Nephron progenitor cell (in vitro differentiated cells): ENCODE data around the gene ABLIM1.

Source experiments
- DNase-seq: peaks from one replicate; pipeline ENCODE4 v3.0.0; 2021
- H3K27ac Mint-ChIP-seq: 2 replicates; pipeline ENCODE4 v1.8.0; 2021; ENCODE audit warnings: mild to moderate bottlenecking, moderate library complexity, mixed read lengths
- H3K27me3 Mint-ChIP-seq: 2 replicates; pipeline ENCODE4 v1.8.0; 2021; ENCODE audit warnings: mild to moderate bottlenecking, low read depth, mixed read lengths; ENCODE audit not compliant: poor library complexity
- H3K36me3 Mint-ChIP-seq: 2 replicates; pipeline ENCODE4 v1.8.0; 2021; ENCODE audit warnings: low read depth, mixed read lengths
- H3K4me1 Mint-ChIP-seq: 2 replicates; pipeline ENCODE4 v1.8.0; 2021; ENCODE audit warnings: mixed read lengths
- H3K4me3 Mint-ChIP-seq: 2 replicates; pipeline ENCODE4 v1.8.0; 2021; ENCODE audit warnings: mild to moderate bottlenecking, moderate library complexity, mixed read lengths
- H3K9me3 Mint-ChIP-seq: 2 replicates; pipeline ENCODE4 v1.8.0; 2021; ENCODE audit warnings: mild to moderate bottlenecking, moderate library complexity, mixed read lengths
- TF ChIP-seq, protein P1 (sequence below): fragments of 200-600 bp; sonication (generic); IDR thresholded peaks from 2 replicates; pipeline ENCODE4 v1.5.0; 2021; ENCODE audit warnings: antibody characterized with exemption

The ABLIM1 gene

DNA sequence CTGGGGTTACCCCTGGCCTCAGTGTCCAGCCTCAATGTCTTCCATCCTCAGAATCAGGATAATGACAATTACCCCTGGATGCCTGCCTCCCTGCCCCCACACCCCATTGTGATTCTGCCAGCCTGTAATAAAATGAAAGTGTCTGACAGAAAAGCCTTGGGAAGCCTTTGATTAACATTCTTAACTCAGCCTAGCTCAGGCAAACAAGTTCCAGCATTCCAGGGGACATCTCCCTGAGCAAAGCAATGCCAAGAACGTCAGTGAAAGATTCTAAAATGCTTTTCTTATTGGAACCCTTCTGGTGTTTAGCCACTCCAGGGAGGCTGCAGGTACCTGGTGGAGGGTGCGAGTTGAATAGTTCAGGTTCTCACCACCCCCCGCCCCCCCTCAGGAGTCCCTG is 272.5 kb downstream of the ABLIM1 start:
- H3K9me3 Mint-ChIP-seq = no peaks in the 10 kb centered on the region
- no peak overlapping the region for H3K4me3 Mint-ChIP-seq
- TF ChIP-seq, protein P1, sequence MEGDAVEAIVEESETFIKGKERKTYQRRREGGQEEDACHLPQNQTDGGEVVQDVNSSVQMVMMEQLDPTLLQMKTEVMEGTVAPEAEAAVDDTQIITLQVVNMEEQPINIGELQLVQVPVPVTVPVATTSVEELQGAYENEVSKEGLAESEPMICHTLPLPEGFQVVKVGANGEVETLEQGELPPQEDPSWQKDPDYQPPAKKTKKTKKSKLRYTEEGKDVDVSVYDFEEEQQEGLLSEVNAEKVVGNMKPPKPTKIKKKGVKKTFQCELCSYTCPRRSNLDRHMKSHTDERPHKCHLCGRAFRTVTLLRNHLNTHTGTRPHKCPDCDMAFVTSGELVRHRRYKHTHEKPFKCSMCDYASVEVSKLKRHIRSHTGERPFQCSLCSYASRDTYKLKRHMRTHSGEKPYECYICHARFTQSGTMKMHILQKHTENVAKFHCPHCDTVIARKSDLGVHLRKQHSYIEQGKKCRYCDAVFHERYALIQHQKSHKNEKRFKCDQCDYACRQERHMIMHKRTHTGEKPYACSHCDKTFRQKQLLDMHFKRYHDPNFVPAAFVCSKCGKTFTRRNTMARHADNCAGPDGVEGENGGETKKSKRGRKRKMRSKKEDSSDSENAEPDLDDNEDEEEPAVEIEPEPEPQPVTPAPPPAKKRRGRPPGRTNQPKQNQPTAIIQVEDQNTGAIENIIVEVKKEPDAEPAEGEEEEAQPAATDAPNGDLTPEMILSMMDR = no peak
- peaks cover 7% of the 10 kb centered on the region for H3K36me3 Mint-ChIP-seq
- DNase-seq = no peak
- no peak overlapping the region for H3K27ac Mint-ChIP-seq
- H3K27me3 Mint-ChIP-seq = peaks cover 6% of the 10 kb centered on the region
- H3K4me1 Mint-ChIP-seq = peaks cover 58% of the 10 kb centered on the region

GRCh38 chr10:114384601-114385000 is 273.5 kb downstream of the ABLIM1 start:
- Mint-ChIP-seq H3K4me1 (peaks cover 52% of the 10 kb centered on the region), H3K27ac (no peak overlapping the region), H3K9me3 (no peaks in the 10 kb centered on the region), H3K4me3 (no peak overlapping the region), H3K27me3 (peaks cover 6% of the 10 kb centered on the region), H3K36me3 (peaks cover 7% of the 10 kb centered on the region)
- TF ChIP-seq, protein P1 = no peak
- DNase-seq = no peak

DNA sequence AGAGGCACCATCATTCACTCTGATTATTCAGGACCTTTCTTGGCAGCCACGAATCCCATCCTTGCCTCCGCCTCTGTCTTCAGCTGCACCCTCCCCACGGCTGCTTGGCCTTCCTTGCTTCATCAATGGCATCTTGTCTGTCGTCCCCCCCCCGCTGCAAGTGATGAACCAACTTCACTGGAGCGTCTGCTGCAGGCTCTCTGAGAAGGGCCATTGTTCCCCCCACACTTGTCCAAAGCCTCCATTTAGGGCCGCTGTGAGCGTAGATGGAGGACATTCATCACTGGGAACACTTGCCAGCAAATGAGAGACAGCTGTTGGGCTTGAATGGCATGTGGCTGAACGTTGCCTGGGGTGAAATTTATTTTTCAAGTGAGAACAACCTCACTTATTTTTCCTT is 273.9 kb downstream of the ABLIM1 start:
- peaks cover 6% of the 10 kb centered on the region for H3K27me3 Mint-ChIP-seq
- TF ChIP-seq, protein P1 = no peak
- H3K36me3 Mint-ChIP-seq = peaks cover 7% of the 10 kb centered on the region
- no peaks in the 10 kb centered on the region for H3K9me3 Mint-ChIP-seq
- H3K4me3 Mint-ChIP-seq = no peak overlapping the region
- H3K4me1 Mint-ChIP-seq = peaks cover 50% of the 10 kb centered on the region
- no peak overlapping the region for H3K27ac Mint-ChIP-seq
- DNase-seq = no peak
